ENCODE measurements around the gene GLRA1.

- TF ChIP-seq EZH2 (IDR thresholded peaks at IDR 0.05) = no peak
- no peak for TF ChIP-seq POLR2AphosphoS5 (IDR thresholded peaks at IDR 0.05; ENCODE audit: borderline replicate concordance, low read depth, low read length)
- no peak for TF ChIP-seq FOXP2 (optimal IDR thresholded peaks at IDR 0.05; ENCODE audit: control extremely low read depth, extremely low read length, insufficient read depth)
Measured at GRCh38 chr5:151923866-151924476, 680 bp downstream of the GLRA1 start.

Data from SK-N-MC (cell line).